Measurements from ENCODE around the gene PLEK2. TPM values are rescaled to one million over a fixed set of nuclear protein-coding genes. Genes with fewer than 3 reads are reported as not detected.
A peak's percentile ranks its signal among the peaks of the same experiment; 100 is the strongest.

PLEK2 gene
- total and polyA plus RNA-seq, 2 donors (not counting 3 experiments of a cell fraction or from before 2014, with no cell fraction given): 1.4 to 3.8 TPM

GRCh38 chr14:67360470-67361206 is 51.3 kb downstream of the PLEK2 start:
- TSS peak; percentile 69 for BruUV-seq (replicated peaks)
- ChIA-PET CTCF (interaction anchor here (1.1 to 2.1 kb wide), 17 partner anchors 9 to 852 kb away, joined by 3 to 19 read pairs (median 6); partner anchors contain the start of genes GPHN and RDH11), POLR2A (no interaction called here)
- no peaks in the 10 kb centered on the region for H3K9me1 ChIP-seq (replicated peaks; ENCODE audit: control insufficient read depth, extremely low read depth, insufficient read depth, low read length)
- DNase-seq (ENCODE audit: low read depth, low spot score): no peak
- peak overlapping the region; percentile 35 to 83 (median 83) for H3K4me3 ChIP-seq (replicated peaks in 1 of 3; ENCODE audit: insufficient read depth in 1 of 3, low read depth in 1 of 3, low read length in 3 of 3)
- no peak for FAIRE-seq
- no peaks in the 10 kb centered on the region for H3K27me3 ChIP-seq (ENCODE audit: control insufficient read depth in 2 of 2, insufficient read depth in 2 of 2, low read length in 2 of 2)
- dilution Hi-C loops (cut with MboI; ENCODE audit: extremely low pct_ligation_motif_present, low sequenced_read_pairs): no loop called here
- peak overlapping the region; percentile 86 for H2AFZ ChIP-seq (ENCODE audit: low read depth, low read length)
- peaks cover 92% of the 10 kb centered on the region for H3K79me2 ChIP-seq (ENCODE audit: control insufficient read depth, insufficient read depth, low read length)
- peak overlapping the region; percentile 87 for H3K4me2 ChIP-seq (ENCODE audit: insufficient read depth, low read length)
- H4K20me1 ChIP-seq (replicated peaks; ENCODE audit: control insufficient read depth, extremely low read depth, insufficient read depth, low read length): no peaks in the 10 kb centered on the region
- H3K36me3 ChIP-seq (ENCODE audit: control insufficient read depth in 2 of 2, extremely low read depth in 1 of 2, insufficient read depth in 2 of 2, low read length in 2 of 2): peaks cover 0 to 3% of the 10 kb centered on the region in 2 experiments
- H3K9ac ChIP-seq (replicated peaks; ENCODE audit: extremely low read depth, insufficient read depth, low read length): peak overlapping the region; percentile 99
- TF ChIP-seq FOS (IDR thresholded peaks at IDR 0.05; ENCODE audit: borderline replicate concordance, insufficient read depth, low read length) (no peak), POLR2AphosphoS5 (IDR thresholded peaks at IDR 0.05; ENCODE audit: insufficient read depth, low read depth, low read length) (peak; percentile 28), JUN (IDR thresholded peaks at IDR 0.05; ENCODE audit: borderline replicate concordance, insufficient read depth, insufficient read length, low read depth) (peak; percentile 35), POLR2A (IDR thresholded peaks at IDR 0.05; ENCODE audit: low read depth, low read length) (peak; percentile 46)
- H3K9me3 ChIP-seq (replicated peaks; ENCODE audit: control insufficient read depth, insufficient read depth, low read length): no peaks in the 10 kb centered on the region
- intact Hi-C loops (cut with micrococcal nuclease): loop anchor here (1.0 kb wide), 3 partner anchors 54 to 119 kb away; partner anchors contain the start of gene PALS1
- H3K4me1 ChIP-seq (ENCODE audit: control insufficient read depth, extremely low read depth, insufficient read depth, low read length): peaks cover 35% of the 10 kb centered on the region
- peak overlapping the region; percentile 96 for H3K27ac ChIP-seq (ENCODE audit: insufficient read depth, low read depth, low read length)

GRCh38 chr14:67359775-67360469 is 52.0 kb downstream of the PLEK2 start, which contains the start of the genes ATP6V1D and EIF2S1:
Gene ATP6V1D, minus strand, starts transcription at chr14:67359804. Its CDS starts 106 bp downstream, at chr14:67359698.
Gene EIF2S1, plus strand, starts transcription at chr14:67360328. Its CDS starts 4,440 bp downstream, at chr14:67364768.
- H3K27me3 ChIP-seq (ENCODE audit: control insufficient read depth in 2 of 2, insufficient read depth in 2 of 2, low read length in 2 of 2): no peaks in the 10 kb centered on the region
- H3K9me1 ChIP-seq (replicated peaks; ENCODE audit: control insufficient read depth, extremely low read depth, insufficient read depth, low read length): no peaks in the 10 kb centered on the region
- H3K79me2 ChIP-seq (ENCODE audit: control insufficient read depth, insufficient read depth, low read length): peaks cover 92% of the 10 kb centered on the region
- CTCF ChIA-PET: interaction anchor here (0.7 to 2.1 kb wide), 34 partner anchors 9 to 852 kb away, joined by 3 to 19 read pairs (median 4); partner anchors contain the start of genes GPHN, RDH11 and ZFYVE26
- peak within 1 kb of the TSS; percentile 88 for H3K4me2 ChIP-seq (ENCODE audit: insufficient read depth, low read length)
- intact Hi-C loops (cut with micrococcal nuclease): loop anchor here (1.0 to 10.0 kb wide), 7 partner anchors 54 to 853 kb away; partner anchors contain the start of genes GPHN, PALS1 and RDH11
- FAIRE-seq (peak; percentile 93), DNase-seq (ENCODE audit: low read depth, low spot score) (peak; percentile 99)
- peak within 1 kb of the TSS; percentile 99 for H3K9ac ChIP-seq (replicated peaks; ENCODE audit: extremely low read depth, insufficient read depth, low read length)
- POLR2A ChIA-PET: interaction anchor here (0.9 kb wide), 1 partner anchor 335 kb away, joined by 4 read pairs; the partner anchor contains the start of gene RDH11
- no peaks in the 10 kb centered on the region for H3K36me3 ChIP-seq (ENCODE audit: control insufficient read depth in 2 of 2, extremely low read depth in 1 of 2, insufficient read depth in 2 of 2, low read length in 2 of 2)
- peak within 1 kb of the TSS; percentile 96 for H3K27ac ChIP-seq (ENCODE audit: insufficient read depth, low read depth, low read length)
- H2AFZ ChIP-seq (ENCODE audit: low read depth, low read length): peak within 1 kb of the TSS; percentile 86
- no peaks in the 10 kb centered on the region for H4K20me1 ChIP-seq (replicated peaks; ENCODE audit: control insufficient read depth, extremely low read depth, insufficient read depth, low read length)
- dilution Hi-C loops (cut with MboI; ENCODE audit: extremely low pct_ligation_motif_present, low sequenced_read_pairs): no loop called here
- BruUV-seq (replicated peaks): no TSS peak
- H3K4me1 ChIP-seq (ENCODE audit: control insufficient read depth, extremely low read depth, insufficient read depth, low read length): peaks cover 35% of the 10 kb centered on the region
- peak within 1 kb of the TSS; percentile 75 to 83 (median 83) for H3K4me3 ChIP-seq (replicated peaks in 1 of 3; ENCODE audit: insufficient read depth in 1 of 3, low read depth in 1 of 3, low read length in 3 of 3)
- no peaks in the 10 kb centered on the region for H3K9me3 ChIP-seq (replicated peaks; ENCODE audit: control insufficient read depth, insufficient read depth, low read length)
- TF ChIP-seq, protein P1, sequence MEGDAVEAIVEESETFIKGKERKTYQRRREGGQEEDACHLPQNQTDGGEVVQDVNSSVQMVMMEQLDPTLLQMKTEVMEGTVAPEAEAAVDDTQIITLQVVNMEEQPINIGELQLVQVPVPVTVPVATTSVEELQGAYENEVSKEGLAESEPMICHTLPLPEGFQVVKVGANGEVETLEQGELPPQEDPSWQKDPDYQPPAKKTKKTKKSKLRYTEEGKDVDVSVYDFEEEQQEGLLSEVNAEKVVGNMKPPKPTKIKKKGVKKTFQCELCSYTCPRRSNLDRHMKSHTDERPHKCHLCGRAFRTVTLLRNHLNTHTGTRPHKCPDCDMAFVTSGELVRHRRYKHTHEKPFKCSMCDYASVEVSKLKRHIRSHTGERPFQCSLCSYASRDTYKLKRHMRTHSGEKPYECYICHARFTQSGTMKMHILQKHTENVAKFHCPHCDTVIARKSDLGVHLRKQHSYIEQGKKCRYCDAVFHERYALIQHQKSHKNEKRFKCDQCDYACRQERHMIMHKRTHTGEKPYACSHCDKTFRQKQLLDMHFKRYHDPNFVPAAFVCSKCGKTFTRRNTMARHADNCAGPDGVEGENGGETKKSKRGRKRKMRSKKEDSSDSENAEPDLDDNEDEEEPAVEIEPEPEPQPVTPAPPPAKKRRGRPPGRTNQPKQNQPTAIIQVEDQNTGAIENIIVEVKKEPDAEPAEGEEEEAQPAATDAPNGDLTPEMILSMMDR (IDR thresholded peaks at IDR 0.05; ENCODE audit: extremely low read depth in 1 of 2, insufficient read depth in 1 of 2, low read depth in 1 of 2, low read length in 2 of 2): peak; percentile 81 to 98
- TF ChIP-seq POLR2AphosphoS5 (IDR thresholded peaks at IDR 0.05; ENCODE audit: insufficient read depth, low read depth, low read length): peak; percentile 77
- peak; percentile 73 for TF ChIP-seq MYC (IDR thresholded peaks at IDR 0.05; ENCODE audit: low read depth, low read length)
- no peak for TF ChIP-seq EZH2 (IDR thresholded peaks at IDR 0.05; ENCODE audit: borderline replicate concordance, low read depth, low read length, severe bottlenecking)
- peak; percentile 89 for TF ChIP-seq MAX (IDR thresholded peaks at IDR 0.05; ENCODE audit: insufficient read depth, insufficient read length)
- TF ChIP-seq POLR2A (IDR thresholded peaks at IDR 0.05; ENCODE audit: low read depth, low read length): peak; percentile 75
- no peak for TF ChIP-seq FOS (IDR thresholded peaks at IDR 0.05; ENCODE audit: borderline replicate concordance, insufficient read depth, low read length)
